Activated T-helper 1 cell treated with Interleukin-2 at 50 U/mL for 16 hours (primary cell): ENCODE data around the gene CNIH3.
A peak's percentile ranks its signal among the peaks of the same experiment; 100 is the strongest.
"Not testable (repeated sequence)": the region's sequence is repeated elsewhere in the genome, so short reads cannot be mapped to it uniquely, and the experiment has no call there.

Source experiments
- DNase-seq: peaks from one replicate; pipeline ENCODE4 v3.0.0-alpha.2; 2020; ENCODE audit warnings: low read depth

Gene CNIH3

DNA sequence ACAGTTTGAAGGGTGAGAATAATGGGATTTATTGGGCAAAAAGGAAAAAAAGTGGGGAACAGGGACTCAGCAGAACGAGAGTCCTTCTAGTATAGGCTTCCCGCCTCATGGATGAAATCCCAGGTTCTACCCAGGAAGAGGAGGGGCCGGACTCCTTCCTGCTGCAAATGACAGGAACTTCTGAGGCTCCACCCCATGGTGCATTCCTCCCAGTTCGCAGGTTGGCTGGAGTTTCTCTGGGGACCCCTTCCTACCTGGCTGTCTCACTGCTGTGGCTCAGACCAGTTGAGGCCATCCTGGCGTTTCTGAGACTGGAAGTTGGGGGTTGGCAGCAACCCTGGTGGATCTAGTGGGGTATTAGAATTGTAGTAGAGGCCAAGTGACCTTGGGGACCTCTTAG, 27.5 kb downstream of the CNIH3 start:
- DNase-seq: no peak

DNA sequence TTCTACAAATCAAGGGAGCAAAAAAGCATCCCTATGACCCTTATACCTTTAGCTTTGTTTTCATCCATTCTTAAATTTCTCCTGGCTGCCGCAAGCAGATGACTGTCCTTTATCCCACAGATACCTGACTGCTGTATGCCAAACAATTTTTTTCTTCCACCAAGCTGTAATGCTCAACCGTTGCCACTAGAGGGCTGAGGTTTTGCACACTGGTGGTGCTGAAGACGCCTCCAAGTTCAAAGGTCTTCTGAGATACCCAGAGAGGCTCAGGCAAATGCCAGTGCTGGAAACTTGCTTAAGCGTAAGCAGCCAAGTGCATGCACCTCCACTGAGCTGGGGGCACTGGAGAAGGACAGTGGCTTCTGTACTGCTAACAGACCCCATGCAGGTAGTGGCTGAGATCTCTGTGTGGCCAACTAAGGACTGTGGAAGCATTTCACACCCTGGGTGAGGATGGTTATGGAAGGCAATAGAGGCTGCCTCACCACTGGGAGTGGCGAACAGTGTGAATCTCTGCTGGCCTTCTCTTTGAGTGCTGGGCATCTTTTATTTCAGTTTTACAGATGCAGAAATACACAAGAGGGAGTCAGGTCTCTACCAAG, 28.5 kb downstream of the CNIH3 start:
- peak; percentile 15 for DNase-seq

DNA sequence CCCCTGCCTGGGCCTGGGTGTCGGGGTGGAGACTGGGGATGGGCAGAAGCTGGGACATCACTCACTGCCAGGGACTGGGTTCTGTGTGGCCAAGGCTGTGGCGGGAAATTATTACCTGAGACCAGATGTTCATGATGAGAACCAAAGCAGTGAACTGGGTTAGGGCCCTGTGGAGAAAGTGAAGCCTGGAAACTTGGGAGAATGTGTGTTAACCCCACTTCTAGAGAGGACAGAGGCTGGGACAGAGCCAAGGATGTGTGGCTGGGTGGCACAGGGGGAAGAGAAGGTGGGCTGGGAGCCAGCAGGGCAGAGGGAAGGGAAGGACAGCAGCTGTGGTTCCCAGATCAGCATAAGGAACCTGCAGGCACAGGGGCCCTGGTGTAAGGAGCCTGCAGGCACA, 31.3 kb downstream of the CNIH3 start:
- DNase-seq: no peak

DNA sequence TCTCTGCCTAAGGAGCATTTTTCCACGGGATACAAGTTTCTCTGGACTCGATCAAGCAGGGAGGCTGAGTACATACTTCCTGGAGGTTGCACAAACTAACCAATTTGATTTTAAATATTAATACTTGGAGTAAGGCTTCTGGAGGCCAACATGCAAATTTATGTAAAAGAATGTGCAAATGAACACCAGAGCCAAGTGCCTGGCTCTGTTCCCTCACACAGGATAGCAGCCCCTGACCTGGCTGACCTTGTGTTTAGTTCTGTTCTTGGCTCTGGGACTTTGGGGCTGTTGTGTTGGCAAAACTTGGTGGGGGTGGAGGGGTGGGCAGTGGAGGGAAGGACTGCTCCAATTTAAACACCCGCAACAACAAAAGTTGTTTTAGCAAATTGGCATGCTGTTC, 34.2 kb downstream of the CNIH3 start:
- DNase-seq: no peak

DNA sequence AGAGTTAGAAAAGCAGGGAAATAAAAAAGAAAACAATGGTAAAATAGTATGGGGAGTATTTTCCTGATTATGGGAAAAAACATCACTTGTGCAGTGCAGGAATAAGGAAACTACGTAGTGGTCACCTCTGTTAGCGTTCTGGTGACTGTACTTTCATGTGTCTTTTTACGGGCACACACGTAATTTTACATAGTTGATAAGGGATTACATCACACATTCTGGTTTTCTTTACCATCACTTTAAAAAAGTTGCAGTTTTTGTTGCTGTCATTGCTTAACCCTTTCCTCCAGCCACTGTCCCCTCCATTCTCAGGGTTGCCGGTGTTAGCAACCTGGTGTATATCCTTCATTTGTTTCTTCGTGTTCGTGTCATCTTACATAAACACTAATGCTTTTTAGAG, 35.1 kb downstream of the CNIH3 start:
- no peak for DNase-seq

DNA sequence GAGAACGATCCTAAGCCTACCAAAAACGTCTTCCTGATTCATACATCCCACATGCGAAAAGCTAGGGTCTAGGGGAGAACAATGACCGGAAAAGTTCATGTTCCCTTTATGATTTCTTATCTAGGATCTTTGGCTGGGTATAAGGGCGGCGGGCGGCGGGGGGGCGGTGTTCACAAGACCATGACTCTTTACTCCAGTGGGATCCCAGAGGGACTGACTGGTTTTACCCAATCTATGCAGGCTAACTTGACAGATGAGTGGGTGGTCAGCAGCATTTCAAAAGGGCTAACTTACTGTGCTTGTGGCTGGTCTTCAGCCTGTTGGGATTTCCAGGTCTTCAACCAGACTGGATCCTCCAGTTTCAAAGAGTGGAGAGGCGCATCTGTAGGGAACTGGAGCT, 40.3 kb downstream of the CNIH3 start:
- DNase-seq: no peak

DNA sequence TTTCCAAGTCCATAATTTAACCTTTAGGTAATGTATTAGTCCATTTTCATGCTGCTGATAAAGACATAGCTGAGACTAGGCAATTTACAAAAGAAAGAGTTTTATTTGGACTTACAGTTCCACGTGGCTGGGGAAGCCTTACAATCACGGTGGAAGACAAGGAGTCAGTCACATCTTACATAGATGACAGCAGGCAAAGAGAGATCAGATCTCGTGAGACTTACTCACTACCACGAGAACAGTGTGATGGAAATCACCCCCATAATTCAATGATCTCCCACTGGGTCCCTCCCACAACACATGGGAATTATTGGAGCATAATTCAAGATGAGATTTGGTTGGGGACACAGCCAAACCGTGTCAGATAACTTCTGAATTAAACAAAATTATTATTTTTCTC, 44.0 kb downstream of the CNIH3 start:
- no peak for DNase-seq

DNA sequence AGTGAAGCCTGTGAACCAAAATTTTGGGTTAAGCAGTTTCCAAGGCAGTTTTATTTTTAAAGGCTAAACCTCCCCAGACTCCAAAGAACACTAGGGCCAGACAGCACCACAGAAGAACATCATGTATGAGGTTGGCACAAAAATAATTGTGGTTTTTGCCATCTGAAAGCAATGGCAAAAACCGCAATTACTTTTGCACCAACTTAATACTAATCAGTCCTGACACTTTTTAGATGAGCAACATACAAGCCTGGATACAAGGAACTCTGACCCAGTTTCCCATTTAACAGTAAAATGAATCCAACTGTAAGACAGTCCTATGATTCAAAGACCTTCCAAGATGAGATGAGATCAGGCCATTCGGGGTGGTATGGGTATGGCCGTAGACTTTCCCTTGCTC, 46.8 kb downstream of the CNIH3 start:
- DNase-seq: no peak

DNA sequence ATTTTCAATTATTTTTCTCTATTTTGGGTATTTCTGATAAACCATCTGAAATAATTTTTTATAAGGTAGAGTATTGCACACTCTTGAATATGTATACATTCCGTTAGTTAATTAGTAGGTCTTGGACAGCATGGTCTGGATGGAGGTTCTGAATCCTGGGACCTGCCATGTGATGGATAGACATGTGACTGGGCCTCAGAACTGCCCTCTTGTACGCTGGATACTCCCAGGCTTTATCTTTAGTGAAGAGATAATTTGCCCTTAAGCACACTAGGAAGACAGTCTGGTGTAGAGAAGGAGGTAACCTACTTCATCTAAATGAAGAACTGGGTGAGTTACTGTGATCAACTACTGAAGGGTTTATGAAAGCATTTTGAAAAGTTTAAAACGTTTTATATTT, 48.9 kb downstream of the CNIH3 start:
- no peak for DNase-seq

DNA sequence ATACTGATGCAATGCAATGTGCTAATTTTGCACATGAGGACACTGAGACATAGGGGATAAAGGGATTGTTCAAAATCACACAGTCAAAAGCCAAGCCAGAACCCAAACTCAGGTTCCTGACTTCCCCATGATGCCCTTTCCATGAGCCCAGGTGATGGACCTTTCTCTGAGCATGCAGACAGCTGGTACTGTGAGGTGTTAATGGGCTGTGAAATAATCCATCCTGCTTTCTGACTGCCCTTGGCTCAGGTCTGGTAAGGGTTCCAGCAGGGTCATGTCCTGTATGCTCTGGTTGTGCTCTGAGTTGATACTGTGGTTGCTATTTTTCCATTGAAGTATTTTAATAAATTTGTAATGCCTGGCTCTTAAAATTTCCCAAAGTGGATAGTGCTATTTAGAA, 50.0 kb downstream of the CNIH3 start:
- no peak for DNase-seq

DNA sequence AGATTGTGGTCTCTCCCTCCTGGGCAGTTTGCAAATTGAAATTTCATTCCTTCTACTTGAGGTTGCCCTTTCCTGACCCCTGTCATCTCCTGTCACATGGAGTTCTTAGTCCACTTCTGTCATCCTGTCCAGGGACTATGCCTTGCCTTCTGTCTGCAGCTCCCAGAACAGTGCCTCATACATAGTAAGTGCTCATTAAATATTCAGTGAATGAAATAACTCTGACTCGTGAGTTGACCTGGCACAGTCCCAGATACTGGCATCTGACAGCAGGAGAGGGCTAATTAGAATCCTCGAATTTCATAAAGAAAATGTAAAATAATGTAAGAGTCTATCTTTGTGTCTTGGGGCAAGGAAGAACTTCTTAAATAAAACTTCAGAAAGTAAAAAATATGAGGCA, 50.8 kb downstream of the CNIH3 start:
- DNase-seq: no peak

DNA sequence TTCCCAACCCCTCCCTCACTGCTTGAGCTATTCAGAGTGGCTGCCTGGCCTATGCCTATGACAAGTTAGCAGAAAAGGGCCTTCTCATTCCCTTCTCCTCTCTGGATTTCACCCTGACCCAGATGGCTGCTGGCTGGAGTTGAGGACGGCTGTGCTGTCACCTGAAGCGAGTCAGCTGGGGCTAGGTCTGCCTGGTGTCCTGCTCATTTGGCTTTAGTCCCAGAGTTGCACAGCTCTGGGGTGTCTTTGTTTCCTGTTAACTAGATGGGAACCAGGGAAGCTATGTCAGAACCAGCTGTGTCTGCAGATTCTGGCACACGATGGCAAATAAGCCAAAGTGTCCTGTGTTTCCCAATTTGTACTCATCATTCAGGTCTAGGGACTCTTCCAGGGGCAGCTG, 52.9 kb downstream of the CNIH3 start:
- no peak for DNase-seq

DNA sequence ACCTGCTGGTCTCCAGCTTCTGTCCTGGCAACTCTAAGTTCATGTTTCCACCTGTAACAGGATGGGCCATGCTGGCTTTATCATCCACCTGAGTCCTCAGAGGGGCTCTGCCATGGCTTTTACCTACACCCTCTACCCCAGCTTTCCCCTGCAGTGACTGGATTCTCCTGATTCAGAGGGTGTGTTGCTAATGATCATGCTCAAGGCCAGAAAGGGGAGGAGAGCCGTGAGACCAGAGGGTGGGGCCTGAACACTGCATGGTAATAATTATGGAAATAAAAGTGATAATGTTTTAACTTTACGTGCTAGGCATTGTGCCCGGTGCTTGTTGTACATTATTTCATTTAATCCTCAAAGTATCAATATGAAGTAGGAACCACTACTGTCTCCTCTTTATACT, 53.3 kb downstream of the CNIH3 start:
- no peak for DNase-seq

DNA sequence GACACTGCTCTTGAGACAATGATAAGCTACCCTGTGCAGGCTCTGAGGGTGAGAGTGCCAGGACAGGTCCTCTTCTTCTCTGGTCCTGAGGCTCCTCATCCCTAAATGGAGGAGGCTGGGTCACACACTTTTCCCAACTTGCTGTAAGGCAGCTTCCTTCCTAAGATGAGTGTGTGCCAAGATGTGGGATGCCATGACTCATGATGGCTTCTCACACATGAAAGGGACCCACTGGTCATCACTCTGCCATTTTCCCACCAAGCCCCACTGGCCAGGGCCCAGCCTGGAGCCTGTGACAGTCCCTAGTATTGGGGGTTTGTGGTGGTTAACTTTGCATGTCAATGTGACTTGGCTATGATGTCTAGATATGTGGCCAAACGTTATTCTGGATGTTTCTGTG, 54.4 kb downstream of the CNIH3 start:
- no peak for DNase-seq

DNA sequence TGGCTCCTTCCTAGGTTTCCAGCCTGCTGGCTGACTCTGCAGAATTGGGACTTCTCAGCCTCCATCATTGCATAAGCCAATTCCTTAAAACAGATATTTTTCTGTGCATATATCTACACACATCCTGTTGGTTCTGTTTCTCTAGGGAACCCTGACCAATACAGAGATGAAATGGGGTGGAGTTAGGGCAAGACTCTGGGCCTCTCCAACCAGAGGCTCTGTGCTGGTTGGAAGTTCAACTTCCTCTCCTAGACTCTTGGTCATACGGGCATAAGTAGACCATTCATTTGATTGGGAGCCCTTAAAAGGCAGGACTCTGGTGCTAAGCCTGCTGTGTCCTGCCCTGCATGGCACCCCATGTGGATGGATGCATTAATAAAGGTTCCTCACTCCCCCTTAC, 55.0 kb downstream of the CNIH3 start:
- DNase-seq: no peak

DNA sequence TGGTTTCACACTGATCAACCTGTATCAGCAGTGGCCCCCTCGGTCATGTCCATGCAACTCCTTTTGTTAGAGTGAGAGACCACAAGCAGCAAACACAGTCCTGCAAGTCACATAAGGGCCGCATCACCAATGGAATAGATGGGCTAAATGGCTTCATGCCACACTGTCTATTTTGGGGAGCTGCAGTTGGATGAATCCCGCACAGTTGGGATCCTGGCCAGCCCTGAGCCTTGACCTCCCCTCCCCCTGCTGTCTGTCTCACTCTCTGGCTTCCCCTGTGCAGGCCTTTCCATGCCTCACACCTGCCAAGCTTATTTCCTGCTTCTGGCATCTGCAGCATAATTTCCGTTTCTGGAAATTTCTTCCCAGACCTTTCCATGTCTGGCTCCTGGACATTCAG, 57.0 kb downstream of the CNIH3 start:
- no peak for DNase-seq

DNA sequence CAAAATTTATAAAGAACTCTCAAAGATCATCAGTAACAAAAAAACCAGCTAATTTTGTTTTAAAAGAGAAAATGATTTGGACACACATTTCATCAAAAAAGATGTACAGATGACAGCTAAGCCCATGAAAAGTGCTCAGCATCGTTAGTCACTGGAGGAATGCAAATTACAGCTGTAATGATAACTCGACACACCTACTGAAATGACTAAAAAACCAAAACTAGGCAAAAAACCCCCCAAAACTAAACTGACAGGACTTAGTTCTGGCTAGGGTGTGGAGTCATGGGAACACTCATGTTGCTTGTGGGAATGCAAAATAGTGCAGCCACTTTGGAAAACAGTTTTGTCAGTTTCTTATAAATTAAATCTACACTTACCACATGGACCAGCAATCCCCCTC, 59.5 kb downstream of the CNIH3 start:
- no peak for DNase-seq

DNA sequence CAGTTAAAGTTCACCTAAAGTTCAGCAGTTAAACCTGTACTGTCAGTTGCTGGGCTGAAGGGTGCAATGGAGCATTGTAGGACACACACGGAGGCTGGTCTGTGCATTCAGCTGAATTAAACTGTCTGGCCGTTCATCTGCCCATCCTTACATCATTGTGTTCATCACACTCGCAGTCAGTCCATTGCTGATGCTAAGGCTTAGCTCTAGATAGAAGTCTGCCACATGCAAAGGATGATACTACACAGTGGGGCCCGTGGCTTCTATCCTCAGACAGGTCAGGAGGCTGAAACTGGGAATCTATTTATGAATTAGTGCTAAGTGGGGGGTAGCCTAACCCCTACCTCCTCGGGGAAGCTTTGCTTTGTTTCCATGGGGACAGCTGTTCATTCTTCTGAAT, 60.4 kb downstream of the CNIH3 start:
- no peak for DNase-seq

DNA sequence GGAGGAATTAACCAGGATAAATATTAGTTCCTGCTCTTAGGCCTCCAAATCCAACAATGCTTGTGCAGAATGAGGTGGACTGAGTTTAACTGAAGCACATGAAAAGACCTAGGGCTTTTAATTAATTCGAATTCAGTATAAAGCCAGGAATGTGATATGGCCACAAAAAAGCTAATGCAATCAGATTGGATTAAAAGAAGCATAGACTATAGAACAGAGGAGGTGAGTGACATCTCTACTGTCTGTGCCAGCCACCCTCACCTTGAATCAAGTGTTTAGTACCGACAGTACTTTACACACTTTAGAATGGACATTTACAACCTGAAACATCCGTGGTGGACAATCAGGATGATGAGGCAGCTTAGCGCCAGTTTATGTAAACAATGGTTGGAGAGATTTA, 62.1 kb downstream of the CNIH3 start:
- no peak for DNase-seq

DNA sequence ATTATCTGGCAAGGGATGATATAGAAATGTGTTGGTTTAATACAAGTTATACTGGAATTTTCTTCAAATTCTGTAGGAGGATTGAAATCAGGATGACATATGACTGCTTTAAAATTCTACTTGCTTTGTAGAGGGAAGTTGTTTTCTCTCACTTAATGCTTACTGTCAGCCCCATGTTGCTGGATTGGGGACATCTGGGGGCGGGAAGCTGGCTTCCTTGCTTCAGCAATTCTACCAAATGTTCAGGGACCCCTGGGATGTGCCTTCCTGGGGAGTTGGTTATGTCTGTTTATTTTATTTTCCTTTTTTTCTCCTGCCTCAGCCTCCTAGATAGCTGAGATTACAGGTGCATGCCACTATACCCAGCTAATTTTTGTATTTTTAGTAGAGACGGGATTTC, 63.5 kb downstream of the CNIH3 start:
- DNase-seq: no peak

DNA sequence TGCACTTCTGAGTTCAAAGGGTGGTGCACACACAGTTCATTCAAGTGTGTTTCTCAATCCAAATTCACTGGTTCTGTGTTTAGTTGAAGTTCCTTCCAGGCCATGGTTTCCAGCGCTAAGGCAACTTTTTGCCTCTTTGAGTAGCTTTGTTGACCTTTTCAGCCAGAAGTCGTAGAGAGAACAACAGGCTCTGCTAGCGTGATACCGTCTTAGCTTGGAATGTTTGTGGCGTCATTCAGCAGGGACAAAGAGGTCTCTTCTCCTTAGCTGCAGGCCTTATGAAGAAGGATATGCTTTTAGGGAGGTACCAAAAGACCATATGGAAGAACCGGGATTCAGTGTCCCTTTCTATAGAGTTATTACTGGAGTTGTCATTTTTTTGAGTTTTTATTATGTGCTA, 65.7 kb downstream of the CNIH3 start:
- no peak for DNase-seq

DNA sequence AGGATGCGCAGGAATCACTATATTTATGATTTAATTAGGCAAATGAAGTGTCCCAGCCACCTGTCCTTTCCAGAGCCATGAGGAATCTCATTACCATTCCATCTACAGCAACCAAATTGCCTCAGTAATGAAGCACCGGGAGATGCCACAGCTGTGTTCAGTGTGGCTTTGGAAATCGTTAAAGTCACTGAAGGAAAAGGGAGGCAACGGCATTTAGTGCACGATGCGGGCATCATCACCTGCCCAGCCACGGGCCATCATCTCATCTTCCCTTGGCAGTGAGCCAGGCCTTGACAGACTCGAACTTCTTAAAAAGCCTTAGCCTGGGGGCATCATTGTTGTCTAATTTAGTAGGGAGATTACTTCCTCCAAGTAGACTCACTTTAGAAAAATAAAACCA, 67.8 kb downstream of the CNIH3 start:
- DNase-seq: no peak

DNA sequence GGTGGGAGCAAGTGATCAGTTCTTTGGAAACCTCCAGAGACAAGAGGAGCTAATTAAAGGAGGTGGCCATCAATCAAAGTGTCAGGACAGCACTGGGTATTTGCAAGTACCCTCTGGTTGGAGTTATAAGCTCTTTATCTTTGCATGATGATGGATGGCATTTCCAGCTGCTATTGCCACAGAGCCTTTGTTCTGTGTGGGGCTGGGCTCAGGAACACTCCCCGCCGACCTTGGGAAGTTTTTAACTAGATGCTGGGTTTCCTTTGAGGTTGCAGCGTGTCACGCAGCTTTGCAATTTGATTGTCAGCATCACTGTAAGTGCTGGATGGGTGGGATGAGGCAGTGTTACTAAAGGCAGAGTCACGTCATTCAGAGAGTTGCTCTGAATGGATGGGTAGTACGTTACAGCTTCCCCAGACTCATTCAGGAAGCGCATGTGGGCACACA, 68.9 kb downstream of the CNIH3 start:
- no peak for DNase-seq

DNA sequence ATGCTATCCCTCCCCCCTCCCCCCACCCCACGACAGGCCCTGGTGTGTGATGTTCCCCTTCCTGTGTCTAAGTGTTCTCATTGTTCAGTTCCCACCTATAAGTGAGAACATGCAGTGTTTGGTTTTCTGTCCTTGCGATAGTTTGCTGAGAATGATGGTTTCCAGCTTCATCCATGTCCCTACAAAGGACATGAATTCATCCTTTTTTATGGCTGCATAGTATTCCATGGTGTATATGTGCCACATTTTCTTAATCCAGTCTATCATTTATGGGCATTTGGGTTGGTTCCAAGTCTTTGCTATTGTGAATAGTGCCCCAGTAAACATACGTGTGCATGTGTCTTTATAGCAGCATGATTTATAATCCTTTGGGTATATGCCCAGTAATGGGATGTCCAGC, 70.0 kb downstream of the CNIH3 start:
- DNase-seq: not testable (repeated sequence)

DNA sequence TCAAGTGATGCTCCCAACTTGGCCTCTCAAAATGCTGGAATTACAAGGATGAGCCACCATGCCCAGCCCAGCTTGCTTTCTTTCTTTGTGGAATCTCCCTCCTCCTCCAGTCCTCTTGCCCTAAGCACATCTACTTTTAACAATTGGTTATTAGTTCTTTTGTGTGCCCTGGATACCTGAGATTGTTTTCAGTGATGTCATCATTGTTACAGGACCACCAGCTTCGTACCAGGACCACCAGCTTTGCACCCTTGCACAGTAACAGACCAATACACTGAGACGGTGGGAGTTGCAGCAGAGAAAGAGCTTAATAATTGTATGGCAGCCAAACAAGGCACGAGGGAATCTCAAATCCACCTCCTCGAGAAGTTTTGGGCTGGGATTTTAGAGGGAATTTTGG, 71.3 kb downstream of the CNIH3 start:
- no peak for DNase-seq
